ENCODE results near the gene CHRND.
"Not testable (repeated sequence)": the region's sequence is repeated elsewhere in the genome, so short reads cannot be mapped to it uniquely, and the experiment has no call there.

The CHRND gene

GRCh38 chr2:232543928-232544631 lies 18.1 kb downstream of the CHRND start:
- no peak for DNase-seq

GRCh38 chr2:232544674-232545073 lies 18.7 kb downstream of the CHRND start:
- no peak for DNase-seq

GRCh38 chr2:232545511-232546375 lies 19.8 kb downstream of the CHRND start:
- no peak for DNase-seq

- no peak for DNase-seq
Measured at GRCh38 chr2:232547991-232548390, 22.0 kb downstream of the CHRND start.

GRCh38 chr2:232549655-232550353 lies 23.8 kb downstream of the CHRND start:
- DNase-seq: no peak

GRCh38 chr2:232550354-232551249 lies 24.6 kb downstream of the CHRND start, which contains the start of the genes EIF4E2 and TIGD1:
EIF4E2 (plus strand) TSS chr2:232550689; CDS start chr2:232550725, 36 bp downstream.
TIGD1 (minus strand) TSS chr2:232550557; CDS start chr2:232549882, 675 bp downstream.
- peak; percentile 87 for DNase-seq

GRCh38 chr2:232551250-232551638 lies 25.3 kb downstream of the CHRND start:
- DNase-seq: no peak

GRCh38 chr2:232551776-232552175 lies 25.8 kb downstream of the CHRND start:
- DNase-seq: no peak

- no peak for DNase-seq
Measured at GRCh38 chr2:232556426-232556825, 30.5 kb downstream of the CHRND start.

- DNase-seq: no peak
Measured at GRCh38 chr2:232562515-232563151, 36.7 kb downstream of the CHRND start.

- no peak for DNase-seq
Measured at GRCh38 chr2:232563580-232563979, 37.6 kb downstream of the CHRND start.

- no peak for DNase-seq
Measured at GRCh38 chr2:232567721-232568120, 41.8 kb downstream of the CHRND start.

- no peak for DNase-seq
Measured at GRCh38 chr2:232568161-232568560, 42.2 kb downstream of the CHRND start.

GRCh38 chr2:232569541-232569940 lies 43.6 kb downstream of the CHRND start:
- no peak for DNase-seq

GRCh38 chr2:232570481-232570880 lies 44.5 kb downstream of the CHRND start:
- DNase-seq: not testable (repeated sequence)

GRCh38 chr2:232571026-232571474 lies 45.1 kb downstream of the CHRND start:
- DNase-seq: no peak

- no peak for DNase-seq
Measured at GRCh38 chr2:232573042-232573441, 47.1 kb downstream of the CHRND start.

- DNase-seq: no peak
Measured at GRCh38 chr2:232573771-232574435, 47.9 kb downstream of the CHRND start.

- no peak for DNase-seq
Measured at GRCh38 chr2:232574674-232575403, 48.9 kb downstream of the CHRND start.

GRCh38 chr2:232575404-232575746 lies 49.4 kb downstream of the CHRND start:
- no peak for DNase-seq

Measured in activated CD4-positive, alpha-beta T cell treated with anti-CD3 and anti-CD28 coated beads for 1 hour (primary cell).